Measurements from ENCODE around the gene FLT1.

Gene FLT1

DNA sequence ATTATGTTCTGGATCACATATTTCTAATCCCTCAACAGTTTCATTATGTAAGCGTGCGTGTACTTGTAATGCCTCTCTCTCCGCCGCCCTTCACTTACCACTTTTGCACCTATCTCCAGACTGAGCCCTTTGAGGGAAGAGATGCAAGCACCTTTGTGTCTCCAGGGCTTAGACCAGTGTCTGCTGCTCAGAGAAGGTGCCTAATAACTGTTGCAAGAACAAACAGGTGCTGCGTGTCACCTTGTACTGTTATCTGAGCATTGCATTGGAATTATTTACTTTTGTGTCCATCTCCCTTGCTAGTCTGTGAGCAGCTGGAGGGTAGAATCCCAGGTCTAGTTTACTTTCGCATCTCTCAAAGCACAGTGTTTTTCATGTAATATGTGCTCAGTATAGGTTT is 156.2 kb downstream of the FLT1 start:
- DNase-seq = no peak

DNA sequence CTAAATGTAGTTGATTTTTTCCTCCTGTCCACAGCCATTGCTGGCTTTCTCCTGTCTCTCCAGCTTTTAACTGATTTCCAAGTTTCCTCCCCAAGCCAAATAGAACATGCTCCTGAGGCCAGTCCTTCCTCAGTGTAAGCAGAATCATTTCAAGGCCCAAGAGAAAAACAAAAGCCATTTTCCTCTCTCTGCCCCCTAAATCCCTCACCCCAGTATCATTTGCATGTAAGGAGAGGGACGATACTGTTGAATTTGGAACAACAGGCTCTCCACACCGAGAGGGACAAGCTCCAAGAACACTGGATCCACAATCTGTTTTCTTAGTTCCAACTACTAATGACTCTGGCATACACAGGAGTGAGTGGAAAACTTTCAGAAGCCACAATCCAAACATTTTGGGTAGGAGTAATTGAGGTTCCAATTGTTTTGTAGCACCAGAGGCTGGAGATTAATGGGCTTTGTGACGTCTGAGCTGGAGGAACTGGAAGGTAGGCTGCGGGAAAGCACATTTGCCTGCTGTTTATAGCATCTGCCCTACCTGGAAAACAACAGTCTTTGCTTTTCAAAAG is 156.8 kb downstream of the FLT1 start:
- DNase-seq = no peak

DNA sequence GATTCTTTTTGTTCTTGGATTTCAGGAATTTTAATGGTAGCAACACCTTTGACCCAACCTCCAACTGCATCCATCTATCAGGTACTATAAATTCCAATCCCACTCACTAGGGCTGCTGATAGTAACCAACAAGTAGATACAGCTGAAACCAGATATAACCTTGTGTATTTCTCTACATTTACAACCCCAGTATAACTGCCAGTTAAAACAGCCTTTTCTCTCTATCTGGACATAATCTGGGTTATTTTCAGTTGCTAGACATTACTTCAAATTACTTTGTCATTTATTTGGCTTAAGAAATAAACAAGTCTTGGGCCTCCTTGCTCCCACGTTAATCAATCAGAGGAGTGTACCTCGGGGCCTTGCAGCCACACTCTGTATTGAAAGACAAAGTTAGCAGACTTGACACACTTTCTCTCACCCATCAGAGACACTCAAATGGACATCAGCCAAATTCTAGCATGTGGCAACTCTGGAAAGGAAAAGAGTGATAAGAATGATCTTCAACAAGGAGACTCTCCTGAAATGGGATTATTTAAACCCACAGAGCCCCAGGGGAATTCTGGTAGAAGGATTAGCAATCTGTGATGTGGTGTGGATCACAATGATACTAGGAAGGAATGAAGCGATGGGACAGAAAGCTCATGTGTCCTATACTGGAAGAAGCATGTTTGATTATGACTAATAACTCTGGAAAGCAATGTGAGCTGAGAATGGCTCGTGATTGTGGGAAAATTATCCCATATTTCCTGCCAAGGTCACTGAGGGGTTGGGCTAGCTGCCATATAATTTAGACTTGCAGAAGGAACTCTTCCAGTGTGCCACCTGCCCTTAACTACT is 157.5 kb downstream of the FLT1 start:
- no peak for DNase-seq

DNA sequence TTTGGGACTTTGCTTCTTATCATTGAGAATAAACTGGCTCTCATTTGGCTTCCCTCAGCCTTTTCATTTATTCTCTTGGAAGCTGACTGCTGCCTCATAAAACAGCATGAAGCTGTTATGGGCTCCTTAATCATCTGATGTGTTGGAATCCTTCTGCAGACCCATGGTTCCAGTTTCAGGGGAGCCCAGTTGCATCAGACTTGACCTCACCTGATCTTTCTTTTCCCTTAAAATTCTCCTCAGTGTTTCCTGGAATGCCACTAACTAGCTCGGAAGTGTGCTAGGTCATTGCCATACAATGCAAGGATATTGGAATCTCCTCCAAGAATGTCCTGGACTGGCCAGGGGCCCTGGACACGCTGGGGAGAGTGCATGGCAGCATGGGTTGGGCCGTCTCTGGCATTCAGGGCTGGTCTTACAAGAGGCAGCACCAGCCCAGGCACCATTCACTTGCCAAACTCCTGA is 158.7 kb downstream of the FLT1 start:
- no peak for DNase-seq

DNA sequence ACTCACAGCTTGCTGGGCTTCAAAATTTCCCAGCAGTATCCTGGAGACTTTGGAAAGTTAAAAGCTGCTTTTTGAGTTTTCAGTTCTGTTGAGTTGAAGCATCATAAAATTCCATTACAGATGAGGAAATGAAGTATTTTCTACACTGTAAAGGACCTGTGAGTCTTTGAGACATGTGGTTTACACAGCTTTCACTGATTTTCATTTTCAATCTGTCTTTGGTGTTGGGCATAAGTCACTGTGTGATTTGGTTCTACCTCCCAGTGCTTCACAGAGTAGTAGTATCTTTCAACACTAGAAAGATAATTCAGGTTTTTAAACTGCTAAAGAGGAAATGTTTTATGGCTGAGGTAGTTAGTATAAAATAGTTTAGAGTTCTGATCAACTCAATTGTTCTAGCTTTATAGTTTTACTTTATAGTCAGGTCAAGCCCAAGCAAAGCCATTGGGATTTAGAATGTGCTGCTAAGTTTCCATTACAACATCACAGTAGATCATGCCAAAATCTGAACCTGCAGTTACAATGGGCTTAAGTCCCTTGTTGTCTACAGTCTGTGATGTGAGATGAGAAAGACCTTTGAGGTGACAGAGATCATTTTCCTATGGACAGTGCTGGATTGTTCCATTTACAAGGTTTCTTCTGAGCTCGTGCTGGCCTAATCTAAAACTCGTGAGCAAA is 161.6 kb downstream of the FLT1 start:
- DNase-seq = no peak

DNA sequence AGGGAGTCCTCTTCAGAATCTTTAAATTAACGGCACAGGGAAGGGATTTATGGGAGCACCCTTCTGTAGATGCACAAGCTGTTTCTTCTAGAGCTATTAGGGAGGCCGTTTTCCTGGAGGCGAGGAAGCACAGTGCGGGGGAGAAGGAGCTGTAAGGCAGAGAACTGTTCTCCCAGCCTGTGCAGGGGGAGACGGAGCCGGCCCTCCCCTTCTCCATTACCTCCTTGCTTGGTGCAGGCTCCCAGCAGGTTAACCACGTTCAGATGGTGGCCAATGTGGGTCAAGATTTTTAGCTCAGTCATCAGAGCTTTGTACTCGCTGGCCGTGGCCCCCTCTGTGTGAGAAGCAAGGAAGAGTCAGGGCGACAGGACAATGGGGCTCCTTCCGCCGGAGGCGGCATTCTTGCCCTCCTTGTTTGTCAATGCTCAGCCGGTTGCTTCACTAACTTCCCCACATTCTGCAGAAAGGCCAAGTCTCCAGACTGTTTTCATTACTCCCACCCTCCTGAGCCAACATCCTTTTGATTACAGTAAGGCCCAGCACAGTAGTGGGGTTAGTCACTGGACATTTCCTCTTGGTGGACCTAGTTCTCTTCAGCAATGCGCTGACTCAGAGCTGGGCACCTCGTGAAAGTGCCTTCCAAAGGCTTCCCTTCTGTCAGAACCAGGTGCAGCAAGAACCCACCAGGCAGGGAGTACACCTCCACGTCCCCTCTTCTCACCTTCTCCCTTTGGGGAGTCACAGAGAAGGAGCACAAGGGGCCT is 165.4 kb downstream of the FLT1 start:
- no peak for DNase-seq

DNA sequence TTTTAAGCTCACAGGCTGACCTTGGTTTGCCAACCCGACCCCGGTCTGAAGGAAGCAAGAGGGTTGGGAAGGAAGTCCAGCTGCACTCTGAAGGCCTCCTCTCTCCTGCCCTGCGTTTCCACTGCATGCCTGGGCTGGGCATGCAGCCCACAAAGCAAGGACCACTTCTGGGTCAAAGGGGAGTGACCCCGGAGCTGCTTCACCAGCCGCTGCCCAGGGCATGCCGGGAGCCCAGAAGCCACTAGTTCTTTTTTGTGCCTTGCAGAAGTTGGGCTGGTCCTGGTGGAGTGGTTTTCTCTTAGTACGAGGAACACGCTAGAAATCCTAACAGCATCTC is 166.7 kb downstream of the FLT1 start:
- DNase-seq = no peak

DNA sequence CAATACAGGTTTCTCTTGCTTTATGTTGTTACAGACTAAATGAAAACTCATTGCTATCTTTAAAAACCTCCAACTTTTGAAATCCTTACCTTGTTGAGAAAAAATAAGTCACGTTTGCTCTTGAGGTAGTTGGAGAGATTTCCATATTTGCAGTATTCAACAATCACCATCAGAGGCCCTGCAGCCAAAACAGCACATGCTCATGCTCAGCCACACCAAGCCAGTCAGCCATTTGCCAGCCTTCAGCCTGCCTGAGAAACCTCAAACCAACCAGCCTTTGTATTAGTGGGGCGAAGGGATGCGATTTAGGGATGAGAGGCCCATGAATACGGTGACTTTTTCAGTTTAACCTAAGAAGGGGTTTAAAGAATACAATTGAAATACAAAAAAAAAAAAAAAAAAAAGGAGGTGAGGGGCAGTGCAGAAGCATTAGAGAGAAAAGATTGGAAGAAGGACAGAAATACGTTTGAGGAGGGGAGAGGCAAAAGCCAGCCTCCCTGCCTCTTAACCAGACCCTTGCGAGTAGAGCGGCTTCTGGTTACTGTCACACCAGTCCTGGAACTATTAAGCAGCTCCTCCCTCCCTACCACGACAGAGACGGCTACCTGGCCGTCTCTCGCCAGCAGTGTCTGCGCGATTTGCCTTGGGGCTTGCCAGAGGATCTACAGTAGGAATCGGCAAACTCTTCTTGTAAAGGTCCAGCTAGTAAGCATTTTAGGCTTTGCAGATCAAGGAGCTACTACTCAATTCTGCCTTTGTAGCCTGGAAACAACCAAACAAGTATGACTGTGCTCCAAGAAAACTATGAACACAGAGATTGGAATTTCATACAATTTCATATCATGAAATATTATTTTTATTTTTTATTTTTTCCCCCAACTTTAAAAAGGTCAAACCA is 167.3 kb downstream of the FLT1 start:
- no peak for DNase-seq

DNA sequence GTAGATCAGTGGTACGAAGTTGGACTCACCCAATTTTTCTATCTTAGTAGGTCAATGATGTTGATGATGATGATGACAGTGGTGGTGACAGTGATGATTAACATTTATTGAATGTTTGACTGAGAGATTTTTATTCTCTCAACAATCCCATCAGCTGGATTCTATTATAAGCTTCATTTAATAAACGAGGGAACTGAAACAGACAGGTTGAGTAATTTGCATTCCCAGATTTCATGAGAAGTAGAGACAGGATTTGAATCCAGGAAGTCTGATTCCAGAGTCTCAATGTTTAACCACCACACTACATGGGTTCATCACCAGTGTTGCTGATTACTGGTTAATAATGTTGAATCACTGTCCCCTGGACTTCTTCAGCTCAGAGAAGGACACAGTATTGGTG is 168.9 kb downstream of the FLT1 start:
- DNase-seq = no peak

DNA sequence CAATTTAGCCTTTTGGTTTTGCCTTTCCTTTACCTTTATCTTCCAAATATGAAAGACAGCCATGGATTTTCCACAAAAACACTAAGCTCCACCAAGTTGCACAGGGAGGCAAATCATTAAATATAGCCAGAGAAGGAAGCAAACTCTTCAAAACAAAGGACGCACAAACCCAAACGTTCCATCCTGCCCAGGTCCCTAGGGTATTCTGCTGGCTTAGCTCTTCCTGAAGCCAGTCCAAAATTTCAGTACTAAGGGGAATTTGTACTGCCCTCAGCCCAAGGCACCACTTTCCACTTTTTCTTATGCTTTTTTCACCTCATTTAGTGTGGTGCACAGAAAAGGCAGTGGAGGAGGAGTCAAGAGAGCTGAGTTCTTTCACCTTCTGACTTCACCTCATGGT is 169.9 kb downstream of the FLT1 start:
- DNase-seq = no peak

DNA sequence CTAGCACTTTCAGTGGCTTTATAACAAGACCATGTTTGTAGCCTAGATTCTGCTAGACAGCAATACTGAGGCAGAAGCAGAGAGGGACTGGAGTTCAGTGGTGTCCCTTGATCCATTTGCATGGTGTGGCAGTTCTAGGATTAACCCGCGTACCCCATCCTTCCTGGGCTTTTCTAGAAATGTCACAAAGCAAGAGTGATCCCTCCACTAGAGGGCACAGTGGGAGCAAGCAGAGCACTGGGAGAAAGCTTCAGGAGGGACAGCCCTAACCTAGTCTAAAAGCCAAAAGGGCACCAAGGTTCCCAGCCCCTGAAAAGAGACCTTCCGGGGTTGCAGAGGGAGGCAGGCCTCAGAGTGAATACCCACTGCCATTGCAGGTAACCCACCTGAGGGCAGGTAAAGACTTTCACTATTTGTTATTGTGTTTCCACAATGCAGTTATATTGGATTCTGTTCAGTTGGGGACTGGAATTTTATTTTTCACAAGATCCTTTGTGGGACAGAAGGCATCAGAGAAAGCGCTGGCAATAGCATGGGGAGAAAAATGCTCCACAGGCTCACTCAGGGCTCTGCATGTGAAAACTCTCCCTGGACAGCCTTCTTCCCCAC is 170.6 kb downstream of the FLT1 start:
- peak; percentile 80 to 89 for DNase-seq

DNA sequence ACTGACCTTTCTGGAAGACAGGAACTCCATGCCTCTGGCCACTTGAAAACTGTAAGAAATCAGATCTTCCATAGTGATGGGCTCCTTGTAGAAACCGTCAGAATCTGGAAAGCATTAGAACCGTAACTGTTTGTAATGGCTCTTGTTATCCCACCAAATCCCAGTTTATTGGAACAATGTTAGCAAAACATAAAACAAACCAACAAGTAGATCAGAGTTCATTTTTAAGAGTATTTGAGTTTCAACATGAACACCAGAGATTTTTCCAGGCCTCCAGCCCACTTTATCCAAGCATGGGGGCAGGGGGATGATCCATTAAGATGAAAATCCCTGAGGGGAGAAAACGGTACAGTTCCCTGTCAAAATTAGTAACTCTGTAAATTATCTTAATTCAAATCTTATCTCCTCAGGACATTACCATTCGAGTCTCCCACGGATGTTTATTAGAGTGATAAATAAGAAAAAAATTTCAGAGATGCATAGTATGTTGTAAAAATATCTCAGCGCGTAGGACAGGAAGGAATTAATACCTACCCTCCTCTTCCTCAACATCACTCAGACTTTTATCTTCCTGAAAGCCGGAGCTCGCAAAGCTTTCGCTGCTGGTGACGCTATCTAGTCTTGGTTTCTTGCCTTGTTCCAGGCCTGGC is 172.5 kb downstream of the FLT1 start:
- no peak for DNase-seq

DNA sequence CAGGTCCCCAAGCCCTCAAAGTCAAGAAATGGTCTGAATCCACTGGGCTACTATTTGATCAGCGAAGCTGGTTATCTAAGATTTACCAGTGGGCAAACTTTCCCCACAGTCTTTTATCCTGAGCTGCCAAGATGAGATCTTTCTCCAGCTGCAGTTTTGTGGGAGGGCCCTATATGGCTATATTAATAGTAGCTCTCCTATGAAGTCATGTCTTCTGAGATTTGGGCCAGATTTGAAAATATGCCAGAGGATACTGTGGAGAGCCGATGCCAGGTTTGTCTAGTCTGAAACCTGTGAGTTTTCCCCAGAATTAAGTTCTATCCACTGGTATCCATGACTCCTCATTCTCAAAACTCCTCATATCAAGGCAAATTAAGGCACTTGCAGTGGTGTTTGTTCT is 173.2 kb downstream of the FLT1 start:
- no peak for DNase-seq

DNA sequence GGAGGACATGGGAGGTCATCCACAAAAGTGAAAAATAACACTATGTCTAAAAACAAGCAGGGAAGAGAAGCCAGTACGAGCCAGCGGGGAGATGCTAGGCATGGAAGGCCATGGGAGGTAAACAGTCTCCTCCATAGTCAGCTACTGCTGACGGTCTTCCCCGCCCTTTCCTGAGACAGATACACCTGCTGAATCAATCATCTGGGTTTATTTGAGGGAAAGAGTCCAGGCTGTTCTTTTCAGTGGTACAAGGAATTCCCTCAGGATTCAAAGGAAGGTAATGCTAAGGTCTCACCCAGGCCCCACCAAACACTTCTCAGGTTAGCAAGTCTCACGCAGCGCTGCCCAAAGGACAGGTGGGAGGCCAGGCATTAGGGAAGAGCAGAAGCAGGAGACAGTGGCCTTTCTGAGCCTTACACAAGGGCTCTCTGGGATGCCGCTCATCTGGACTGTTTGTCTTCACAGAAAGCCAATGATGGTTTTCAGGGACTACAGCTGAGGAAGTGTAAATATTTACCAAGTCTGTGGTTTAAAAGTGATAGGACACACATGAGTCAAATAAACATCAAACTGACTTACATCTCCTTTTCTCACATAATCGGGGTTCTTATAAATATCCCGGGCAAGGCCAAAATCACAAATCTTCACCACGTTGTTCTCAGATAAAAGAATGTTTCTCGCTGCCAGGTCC is 173.9 kb downstream of the FLT1 start:
- DNase-seq = no peak

DNA sequence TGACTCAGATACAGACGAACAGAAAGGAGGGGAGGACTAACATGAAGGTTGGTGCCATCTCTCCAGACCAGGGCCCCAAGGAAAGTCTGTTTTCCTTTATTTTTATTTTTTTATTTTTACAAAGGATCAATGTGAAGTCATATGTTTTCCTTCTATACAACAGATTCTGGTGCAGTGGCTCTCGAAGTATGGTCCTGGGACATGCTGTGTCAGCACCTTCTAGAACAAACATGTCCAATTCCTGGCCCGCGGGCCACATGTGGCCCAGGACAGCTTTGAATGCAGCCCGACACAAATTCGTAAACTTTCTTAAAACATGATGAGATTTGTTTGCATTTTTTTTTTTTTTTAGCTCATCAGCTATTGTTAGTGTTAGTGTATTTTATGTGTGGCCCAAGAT is 174.7 kb downstream of the FLT1 start:
- DNase-seq = no peak

DNA sequence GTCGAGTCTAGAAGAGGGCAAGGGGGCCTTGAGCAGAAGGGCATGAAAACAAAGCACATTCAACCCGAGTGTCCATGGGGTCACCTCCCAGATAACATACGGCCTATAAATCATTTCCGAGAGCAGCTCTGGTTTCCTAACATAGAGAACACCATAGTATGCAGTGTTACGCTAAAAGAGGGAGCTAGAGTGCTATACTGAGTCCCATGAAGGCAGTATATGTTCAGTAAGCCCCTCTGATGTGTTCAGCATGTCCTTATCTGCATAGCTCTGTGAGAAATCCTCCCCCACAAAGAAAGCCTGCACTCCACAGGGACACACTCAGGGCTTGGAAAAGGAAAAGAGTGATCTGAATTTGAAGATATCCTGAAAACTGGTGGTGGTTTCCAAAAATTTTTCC is 175.4 kb downstream of the FLT1 start:
- DNase-seq = no peak

DNA sequence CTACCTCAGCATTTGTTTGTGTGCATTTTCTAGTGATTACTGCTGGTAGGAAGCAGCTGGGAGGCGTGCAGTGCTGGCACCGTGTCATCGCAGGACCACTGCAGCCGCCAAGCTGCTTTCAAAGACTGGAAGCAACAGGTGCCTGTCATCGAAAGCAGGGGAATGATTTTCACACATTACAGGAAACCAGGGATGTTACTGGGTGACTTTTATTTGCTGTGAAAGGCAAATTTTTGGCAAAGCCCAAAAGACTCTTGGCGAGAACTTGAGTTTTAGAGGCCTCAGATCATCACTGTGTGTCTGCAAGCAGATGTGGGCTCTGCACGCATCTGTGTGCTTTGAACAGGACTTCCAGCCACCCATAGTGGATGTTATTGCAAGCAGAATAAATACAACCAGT is 176.4 kb downstream of the FLT1 start:
- no peak for DNase-seq

DNA sequence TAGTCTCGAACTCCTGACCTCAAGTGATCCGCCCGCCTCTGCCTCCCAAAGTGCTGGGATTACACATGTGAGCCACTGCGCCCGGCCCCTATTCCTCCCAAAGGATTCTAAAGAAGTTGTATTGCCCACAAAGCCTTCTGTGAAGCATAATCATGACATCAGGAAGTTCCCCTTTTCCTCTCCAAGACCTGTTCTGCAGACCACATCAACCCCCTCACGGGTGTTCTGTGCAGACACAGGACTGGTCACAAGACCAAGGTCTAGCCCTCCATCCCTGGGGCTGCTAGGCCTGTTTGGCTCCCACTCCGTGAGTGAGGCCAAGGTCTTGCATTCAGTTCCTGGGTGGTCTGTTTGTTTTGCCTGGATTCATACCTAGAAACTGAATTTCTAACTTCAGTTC is 178.1 kb downstream of the FLT1 start:
- no peak for DNase-seq

DNA sequence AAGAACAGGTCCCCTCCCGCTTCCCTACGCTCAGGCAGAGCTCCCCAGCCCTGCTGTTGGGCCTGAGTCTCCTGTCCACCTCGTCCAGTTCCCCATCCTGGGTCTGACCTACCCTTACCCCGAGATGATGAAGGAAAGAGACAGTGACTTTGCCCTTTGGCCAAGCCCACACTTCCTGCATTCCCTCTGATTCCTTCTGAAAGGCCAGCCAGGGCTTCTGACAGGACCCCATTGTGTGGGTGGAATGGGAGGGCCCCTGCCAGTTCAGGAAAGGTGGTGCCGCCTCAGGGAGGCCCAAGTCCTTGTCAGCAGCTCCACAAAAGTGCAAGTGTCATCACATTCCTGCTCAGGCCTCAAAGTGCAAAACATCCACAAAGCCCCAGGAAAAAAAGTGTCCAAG is 178.8 kb downstream of the FLT1 start:
- no peak for DNase-seq

DNA sequence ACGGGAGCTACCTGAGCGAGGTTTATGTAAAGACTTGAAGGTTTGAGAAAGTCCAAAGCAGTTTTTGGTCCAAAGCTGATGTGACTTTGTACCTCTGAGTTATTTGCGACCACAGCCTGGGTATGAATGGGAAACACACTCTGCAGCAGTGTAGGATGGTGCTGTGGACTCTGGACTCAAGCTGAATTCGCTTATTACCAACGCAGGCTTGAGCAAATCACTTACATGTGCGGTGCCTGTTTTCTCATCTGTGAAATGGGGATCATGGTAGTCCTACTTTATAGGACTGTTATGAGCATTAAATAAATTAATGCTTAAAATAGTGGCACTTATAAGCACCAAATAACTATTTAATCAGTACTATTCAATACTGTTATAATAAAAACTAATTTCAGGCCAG is 180.0 kb downstream of the FLT1 start:
- DNase-seq = no peak

DNA sequence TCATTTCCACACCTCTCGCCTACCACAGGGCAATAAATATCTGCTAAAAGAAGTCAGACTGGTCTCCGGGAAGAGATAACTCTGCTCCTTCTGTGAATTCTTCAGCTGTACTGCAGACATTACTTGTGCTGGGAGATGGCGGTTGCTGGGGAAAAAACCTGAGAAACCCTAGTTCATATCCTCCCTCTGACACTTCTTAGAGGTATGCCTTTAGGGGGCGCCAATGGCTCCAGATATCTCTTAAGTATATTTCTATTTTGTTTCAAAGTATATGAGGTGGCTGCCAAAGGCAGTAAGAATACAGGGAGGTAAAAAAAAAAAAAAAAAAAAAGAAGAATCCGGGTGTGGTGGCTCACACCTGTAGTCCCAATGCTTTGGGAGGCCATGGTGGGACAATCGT is 181.3 kb downstream of the FLT1 start:
- peak; percentile 67 to 68 for DNase-seq

All from AML-193 (cell line).